ENCODE data around the gene LIMS2.

The LIMS2 gene

GRCh38 chr2:127665267-127665893 lies 9.9 kb downstream of the LIMS2 start:
- TF ChIP-seq CTCF (conservative IDR thresholded peaks at IDR 0.05) (no peak), ZFX (IDR thresholded peaks at IDR 0.05) (no peak)
- no peak overlapping the region for H3K27ac ChIP-seq

- TF ChIP-seq CTCF (conservative IDR thresholded peaks at IDR 0.05) (no peak), ZFX (IDR thresholded peaks at IDR 0.05) (no peak)
- H3K27ac ChIP-seq = no peak overlapping the region
Measured at GRCh38 chr2:127664895-127665225, 10.5 kb downstream of the LIMS2 start.

- TF ChIP-seq CTCF (conservative IDR thresholded peaks at IDR 0.05) (no peak), ZFX (IDR thresholded peaks at IDR 0.05) (no peak)
- no peak overlapping the region for H3K27ac ChIP-seq
Measured at GRCh38 chr2:127664065-127664894, 11.1 kb downstream of the LIMS2 start.

GRCh38 chr2:127663566-127664064 lies 11.7 kb downstream of the LIMS2 start:
- H3K27ac ChIP-seq = no peak overlapping the region
- no peak for TF ChIP-seq ZFX (IDR thresholded peaks at IDR 0.05)
- TF ChIP-seq CTCF (conservative IDR thresholded peaks at IDR 0.05) = no peak

GRCh38 chr2:127662937-127663565 lies 12.3 kb downstream of the LIMS2 start:
- H3K27ac ChIP-seq = no peak overlapping the region
- no peak for TF ChIP-seq ZFX (IDR thresholded peaks at IDR 0.05)
- no peak for TF ChIP-seq CTCF (conservative IDR thresholded peaks at IDR 0.05)

GRCh38 chr2:127661949-127662510 lies 13.3 kb downstream of the LIMS2 start:
- no peak overlapping the region for H3K27ac ChIP-seq
- TF ChIP-seq CTCF (conservative IDR thresholded peaks at IDR 0.05) = no peak
- no peak for TF ChIP-seq ZFX (IDR thresholded peaks at IDR 0.05)
